Dedifferentiated amniotic fluid mesenchymal stem cell (primary cell): Measurements from ENCODE around the gene NFXL1.

Source experiments
- DNase-seq: peaks from one replicate; pipeline ENCODE4 v3.0.0-alpha.2; 2016; ENCODE audit errors: extremely low spot score

Gene NFXL1

DNA sequence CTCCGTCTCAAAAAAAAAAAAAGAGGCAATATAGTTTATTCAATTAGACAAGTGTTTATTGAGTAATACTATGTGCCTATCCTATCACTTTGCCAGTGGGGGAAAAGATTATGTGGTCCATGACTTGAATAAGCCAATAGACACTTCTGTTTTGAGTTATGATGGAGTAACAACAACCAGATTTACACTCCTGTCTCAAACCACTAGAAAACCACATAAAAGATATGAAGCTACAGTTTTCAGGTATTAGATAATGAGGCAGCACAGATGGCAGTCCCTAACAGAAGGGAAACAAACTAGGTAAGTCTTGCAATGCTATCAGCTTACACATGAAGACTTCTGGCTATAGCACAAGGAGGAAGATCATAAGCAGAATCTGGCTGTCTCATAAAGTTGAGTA lies 22.5 kb downstream of the NFXL1 start:
- no peak for DNase-seq

DNA sequence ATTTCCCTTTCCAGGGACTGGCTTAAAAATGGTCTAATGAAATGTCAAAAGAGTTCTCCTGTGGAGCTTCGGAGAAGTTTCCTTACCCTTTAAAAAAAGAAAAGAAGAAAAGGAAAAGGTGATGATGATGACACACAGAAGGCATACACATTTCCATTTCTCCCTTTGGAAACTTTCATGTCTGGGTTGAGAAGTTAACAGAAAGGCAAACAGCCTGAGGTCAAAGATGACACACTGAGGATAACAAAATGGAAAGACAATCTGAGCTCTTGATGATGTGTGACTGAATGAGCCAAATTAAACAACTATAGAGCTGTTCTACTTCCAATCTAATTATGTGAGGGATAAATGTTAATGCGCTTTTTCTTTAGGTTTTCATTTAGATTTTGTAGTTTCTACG lies 32.2 kb downstream of the NFXL1 start:
- no peak for DNase-seq

DNA sequence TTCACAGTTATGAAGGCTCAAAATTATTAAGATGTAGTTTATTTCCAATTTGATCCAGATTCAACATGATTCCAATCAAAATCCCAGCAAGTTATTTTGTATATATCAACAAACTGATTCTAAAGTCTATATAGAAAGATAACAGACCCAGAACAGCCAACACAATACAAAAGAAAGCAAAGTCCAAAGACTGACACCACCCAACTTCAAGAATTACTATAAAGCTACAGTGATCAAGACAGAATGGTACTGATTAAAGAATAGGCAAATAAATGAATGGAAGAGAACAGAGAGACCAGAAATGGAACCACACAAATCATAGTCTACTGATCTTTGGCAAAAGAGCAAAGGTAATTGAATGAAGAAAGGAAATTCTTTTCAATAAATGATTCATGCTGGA lies 34.9 kb downstream of the NFXL1 start:
- no peak for DNase-seq

DNA sequence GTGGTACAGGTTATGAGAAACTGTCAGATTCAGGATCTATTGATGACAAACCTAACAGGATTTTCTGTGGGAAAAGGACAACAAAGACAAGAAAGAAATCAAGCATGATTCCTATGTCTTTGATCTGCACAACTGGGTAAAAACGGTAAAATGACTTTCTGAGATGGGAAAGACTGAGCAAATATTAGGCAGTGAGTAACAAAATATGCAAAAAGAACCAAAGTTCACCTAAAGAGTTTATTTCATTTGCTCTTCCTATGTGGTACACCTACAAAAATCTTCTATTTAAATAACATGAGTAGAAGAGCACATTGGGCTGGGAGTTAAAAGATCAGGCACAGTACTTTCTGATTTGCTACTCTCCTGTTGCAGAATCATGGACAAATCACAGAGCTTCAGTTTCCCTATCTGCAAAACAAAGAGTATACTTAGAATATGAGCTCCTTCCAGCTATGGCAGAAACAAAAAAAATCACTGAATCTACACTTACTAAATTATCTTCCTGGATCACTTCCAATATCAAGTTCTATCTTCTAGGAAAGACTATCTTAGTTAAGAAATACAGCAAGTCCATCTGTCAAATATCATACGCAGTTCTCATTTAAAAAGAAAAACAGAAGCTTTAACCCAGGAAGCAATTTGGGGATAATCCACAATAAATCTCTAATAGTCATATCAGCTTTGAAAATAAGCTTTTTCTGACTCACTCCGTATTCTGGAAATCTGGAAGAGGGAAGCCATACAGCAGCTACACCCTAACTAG lies 37.4 kb downstream of the NFXL1 start:
- DNase-seq: no peak

DNA sequence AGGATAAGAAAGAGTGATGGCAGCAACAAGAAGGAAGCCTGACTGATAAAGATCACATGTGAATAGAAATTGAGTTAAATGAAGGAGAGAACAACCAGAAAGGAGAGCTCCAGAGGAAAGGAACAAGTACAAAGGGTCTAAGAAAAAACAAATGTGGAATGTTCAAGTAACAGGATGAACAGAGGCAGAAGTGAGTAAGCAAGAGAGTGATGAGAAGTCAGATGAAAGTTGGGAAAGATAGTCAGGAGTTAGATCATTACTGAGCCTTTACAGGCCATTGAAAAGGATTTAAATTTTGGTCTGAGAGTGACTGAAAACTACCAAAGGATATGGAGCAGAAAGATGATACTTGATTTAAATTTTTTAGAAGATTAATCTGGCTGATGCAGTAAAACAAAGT lies 38.1 kb downstream of the NFXL1 start:
- no peak for DNase-seq

DNA sequence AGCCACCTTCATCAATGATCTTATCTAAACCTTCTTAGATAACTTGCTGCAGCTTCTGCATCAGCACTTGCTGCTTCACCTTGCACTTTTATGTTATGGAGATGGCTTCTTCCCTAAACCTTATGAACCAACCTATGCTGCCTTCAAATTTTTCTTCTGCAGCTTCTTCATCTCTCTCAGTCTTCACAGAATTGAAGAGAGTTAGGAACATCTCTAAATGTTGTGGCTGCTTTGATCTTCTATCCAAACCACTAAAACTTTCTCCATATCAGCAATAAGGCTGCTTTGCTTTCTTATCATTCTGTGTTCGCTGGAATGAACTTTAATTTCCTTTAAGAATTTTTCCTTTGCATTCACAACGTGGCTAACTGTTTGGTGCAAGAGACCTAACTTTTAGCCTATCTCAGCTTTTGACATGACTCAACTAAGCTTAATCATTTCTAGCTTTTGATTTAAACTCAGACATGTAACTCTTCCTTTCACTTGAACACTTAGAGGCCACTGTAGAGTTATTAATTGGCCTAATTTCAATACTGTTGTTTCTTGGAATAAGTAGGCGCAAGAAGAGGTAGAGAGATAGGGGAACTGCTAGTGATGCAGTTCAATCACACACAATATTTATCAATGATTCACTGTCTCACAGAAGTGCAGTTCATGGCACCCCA lies 40.4 kb downstream of the NFXL1 start:
- no peak for DNase-seq

DNA sequence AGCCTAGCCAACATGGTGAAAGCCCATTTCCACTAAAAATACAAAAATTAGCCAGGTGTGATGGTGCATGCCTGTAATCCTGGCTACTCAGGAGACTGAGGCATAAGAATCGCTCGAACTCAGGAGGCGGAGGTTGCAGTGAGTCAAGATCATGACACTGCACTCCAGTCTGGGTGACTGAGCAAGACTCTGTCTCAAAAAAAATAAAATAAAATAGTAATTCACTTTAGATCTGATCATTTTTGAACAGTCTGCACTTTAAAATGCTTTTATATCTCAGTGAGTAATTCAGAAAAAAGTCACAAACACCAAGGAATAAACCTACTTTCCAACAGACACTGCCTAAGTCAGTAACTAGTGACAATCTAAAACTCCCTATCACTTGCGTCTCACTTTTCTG lies 50.9 kb downstream of the NFXL1 start:
- DNase-seq: no peak

DNA sequence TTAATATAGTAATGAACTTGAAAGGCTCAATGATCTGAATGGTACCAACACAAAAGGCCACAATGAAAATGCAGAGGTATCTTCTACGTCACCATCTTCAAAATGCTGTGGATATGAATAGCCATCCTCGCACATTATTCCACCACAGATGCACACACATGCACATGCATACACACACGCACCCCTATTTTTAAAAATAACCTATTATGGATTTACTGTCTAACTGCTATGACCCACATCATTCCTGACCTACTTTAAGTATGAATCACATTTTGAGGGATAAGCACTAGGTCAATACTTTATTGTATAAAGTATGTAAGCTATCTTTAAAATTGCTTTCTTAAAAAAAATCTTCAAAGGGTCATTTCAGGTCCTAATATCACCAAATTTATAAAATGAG lies 52.1 kb downstream of the NFXL1 start:
- no peak for DNase-seq

DNA sequence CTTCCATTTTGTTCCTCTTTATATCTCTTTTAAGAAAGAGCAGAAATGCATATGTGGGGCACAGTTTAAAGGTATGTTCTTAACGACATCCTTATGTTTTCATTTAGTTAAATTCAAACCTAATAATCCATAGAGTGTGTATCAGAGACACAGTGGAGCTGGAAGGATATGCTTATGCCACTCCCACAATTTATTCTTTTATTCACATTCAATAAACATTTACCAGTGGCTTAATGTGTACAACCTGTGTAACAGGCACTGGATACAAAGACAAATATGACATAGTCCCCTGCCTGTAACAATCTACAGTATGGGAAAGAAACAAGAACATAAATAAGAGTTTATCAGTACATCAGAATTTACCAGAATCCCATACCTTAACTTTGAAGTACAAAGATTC lies 54.1 kb downstream of the NFXL1 start:
- DNase-seq: no peak

DNA sequence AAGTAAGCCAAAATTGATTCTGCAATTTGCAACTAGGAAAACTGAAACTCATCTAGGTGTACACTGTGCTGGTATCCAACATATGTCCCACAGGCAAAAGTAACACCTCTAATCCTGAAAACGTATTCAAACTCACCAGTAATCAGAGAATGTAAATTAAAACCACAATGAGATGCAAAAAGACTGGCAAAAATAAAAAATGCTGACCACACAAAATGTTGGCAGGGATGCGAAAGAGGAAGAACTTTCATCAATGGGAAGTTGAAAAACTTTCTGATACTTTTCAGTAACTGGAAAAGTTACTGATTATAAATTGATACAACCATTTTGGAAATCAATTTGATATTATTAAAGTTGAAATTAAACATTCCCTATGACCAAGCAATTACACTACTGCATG lies 56.4 kb downstream of the NFXL1 start:
- no peak for DNase-seq

DNA sequence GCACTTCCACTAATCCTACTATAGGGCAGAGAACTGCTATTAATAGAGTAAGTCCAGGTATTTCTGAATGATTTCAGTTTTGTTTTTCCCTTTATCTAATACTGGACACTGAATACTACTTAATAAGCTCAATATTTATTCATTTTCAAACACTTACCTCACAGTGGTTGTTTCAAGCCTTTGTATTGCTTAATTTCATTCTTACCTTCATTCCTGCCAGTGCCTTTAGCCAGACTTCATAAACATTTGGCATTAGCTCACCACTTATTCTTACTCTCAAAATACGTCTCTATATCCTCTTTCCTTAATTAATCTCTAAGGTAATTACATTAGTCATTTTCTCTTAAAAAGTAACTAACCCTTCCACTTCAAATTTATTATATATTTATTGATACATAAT lies 57.7 kb downstream of the NFXL1 start:
- no peak for DNase-seq

DNA sequence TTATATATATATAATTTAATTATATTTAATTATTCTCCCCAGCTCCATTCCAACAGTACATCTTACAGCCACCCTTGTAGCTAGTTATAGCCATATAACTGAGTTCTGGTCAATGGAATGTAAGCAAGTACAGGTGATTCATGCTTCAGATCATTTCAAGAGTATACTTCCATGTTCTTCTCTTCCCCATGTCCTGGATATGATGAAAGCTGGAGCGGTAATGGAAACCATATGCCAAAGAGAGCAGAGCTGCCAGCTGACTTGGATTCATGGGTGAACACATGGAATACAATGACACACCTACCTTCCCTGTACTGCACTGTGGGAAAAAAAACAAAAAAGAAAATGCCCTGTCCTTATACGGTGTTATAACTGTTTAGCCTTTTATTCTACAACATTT lies 59.0 kb downstream of the NFXL1 start:
- no peak for DNase-seq

DNA sequence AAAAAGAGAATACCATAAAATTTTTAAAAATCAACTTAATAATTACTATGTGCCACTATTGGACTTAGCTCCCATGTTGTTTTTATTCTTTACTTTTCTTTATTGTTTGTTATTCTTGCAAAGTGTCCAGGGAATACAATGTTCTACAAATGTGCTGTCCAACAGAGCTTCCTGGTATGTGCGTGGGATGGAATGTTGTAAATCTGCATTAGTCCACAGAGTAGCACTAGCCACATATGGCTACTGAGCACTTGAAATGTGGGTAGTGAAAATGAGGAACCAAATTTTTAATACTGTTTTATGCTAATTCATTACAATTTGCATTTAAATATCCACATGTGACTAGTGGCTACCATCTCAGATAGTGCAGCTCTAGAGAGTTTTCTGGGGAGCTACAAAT lies 62.2 kb downstream of the NFXL1 start:
- DNase-seq: peak; percentile 68

DNA sequence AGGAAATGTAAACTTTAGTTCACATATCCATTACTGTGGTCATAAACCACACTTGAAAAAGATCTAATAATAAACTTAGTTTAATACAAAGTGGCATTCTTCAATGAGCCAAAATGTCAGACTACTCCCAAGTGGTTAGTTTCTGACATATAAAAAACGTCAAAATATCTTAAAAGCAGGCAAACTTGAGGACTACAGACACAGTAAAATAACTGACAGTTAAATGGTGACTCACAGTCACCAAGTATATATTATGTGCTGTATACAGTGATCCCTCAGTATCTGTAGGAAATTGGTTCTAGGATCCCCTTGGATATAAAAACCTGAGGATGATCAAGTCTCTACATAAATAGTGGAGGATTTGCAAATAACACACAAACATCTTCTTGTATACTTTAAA lies 64.9 kb downstream of the NFXL1 start:
- DNase-seq: no peak

DNA sequence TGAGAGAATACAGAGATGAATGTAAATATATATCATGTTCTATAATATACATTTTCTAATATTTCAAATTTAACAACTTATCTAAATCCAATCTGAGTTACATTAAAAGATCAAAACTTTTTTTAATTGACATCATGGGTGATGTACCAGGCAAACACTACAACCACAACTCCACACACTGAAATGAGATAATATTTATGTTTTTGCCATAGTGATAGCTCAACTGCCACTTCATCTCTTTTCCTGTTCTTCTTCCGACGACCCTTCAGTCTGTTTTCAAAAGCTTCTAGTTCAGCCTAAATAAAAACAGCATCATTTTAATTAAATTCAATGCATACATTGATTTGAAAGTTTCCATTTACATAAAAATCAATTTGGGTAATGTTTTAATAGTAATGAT lies 66.3 kb downstream of the NFXL1 start:
- no peak for DNase-seq

DNA sequence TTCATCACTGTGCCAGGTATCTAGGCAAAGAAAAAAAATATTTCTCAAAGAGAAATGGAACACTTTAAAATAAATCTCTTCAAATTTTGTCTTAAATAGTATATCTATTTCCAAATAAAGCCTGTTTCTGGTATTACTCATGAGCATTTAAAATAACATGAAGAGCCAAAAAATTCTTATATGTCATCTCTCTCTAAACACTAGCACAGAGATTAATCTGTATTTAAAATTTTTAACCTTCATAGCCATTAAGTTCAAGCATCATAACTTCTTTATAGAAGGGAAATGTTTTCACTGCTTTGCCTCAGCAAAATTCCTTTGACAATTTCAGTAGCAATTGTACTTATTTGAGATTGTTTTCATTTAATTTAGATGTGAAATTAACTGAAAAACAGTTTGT lies 71.4 kb downstream of the NFXL1 start:
- DNase-seq: no peak

DNA sequence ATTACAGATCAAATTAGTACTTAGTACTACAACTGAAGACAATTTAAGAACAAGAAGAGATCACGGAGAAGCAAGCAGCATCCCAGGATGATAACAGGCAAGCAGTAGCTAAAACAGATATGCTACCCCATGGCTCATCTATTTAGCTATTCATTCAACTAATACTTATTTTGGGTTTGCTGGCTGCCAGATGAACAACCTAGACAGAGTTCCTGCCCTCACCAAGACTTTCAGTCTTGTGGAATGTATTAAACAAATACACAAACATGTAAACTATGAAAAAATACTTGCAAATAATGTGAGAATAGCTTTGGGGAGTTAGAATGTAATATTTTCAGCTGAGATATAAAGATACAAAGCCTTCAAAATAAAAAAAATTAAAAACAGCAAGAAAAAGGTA lies 74.1 kb downstream of the NFXL1 start:
- DNase-seq: no peak

DNA sequence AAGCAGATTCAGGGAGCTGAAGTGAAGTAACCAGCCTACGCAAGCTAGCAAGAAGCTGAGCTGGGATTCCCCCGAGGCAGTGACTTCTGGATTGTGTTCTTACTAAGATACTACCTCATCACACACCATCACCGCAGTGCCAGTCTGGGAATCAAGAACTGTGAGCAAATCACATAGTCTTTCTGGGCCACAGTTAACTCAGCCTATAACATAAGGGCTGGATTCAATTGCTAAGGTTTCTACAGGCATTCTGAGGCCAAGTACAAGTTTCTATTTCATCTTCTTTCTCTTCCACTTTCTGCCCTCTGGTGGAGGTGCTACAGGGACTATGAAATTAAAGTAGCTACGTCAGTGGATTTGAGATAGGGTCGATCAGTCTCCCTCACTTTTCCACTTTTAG lies 75.1 kb downstream of the NFXL1 start:
- DNase-seq: peak; percentile 15

DNA sequence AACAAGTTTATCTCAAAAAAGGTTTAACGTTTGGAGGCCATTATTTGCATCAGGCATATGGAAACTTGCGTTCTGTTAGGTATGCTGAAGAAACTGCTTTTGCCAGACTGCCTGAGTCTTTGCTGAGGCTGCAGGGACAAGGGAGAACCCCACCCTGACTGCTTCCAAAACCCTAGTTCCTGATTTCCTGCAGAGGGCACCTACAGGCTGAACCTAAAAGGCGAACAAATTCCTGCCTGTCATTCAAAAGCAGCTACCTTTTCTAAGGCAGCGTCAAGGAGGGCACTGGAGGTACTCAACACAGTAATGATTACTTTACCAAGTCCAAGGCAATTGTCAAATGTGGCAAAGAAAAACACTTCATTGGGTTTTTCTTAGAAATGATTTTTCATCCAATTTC lies 75.9 kb downstream of the NFXL1 start:
- no peak for DNase-seq

DNA sequence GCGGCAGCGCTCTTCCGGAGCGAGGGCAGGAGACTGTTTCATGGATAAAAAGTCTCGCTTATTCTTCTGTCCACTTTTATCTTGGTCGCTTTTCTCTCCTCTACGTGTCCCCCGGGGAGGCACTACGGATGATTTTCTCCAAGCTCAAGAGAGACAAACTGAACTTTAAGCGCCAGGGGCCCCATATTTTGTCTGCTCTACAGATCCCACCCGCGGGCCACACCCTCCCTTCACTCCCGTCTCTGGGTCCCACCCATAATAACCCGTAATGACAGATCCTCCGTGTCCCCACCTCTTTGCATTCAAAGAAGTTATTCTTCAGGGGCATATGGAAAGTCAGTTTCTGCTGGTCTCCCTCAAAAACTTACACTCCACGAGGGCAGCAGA lies 76.5 kb downstream of the NFXL1 start, which contains the start of gene CORIN:
Gene CORIN (minus strand): TSS at position 160 of the 387 bp plus-strand sequence. CDS start 118 bp downstream, at position 42.
- no peak for DNase-seq

DNA sequence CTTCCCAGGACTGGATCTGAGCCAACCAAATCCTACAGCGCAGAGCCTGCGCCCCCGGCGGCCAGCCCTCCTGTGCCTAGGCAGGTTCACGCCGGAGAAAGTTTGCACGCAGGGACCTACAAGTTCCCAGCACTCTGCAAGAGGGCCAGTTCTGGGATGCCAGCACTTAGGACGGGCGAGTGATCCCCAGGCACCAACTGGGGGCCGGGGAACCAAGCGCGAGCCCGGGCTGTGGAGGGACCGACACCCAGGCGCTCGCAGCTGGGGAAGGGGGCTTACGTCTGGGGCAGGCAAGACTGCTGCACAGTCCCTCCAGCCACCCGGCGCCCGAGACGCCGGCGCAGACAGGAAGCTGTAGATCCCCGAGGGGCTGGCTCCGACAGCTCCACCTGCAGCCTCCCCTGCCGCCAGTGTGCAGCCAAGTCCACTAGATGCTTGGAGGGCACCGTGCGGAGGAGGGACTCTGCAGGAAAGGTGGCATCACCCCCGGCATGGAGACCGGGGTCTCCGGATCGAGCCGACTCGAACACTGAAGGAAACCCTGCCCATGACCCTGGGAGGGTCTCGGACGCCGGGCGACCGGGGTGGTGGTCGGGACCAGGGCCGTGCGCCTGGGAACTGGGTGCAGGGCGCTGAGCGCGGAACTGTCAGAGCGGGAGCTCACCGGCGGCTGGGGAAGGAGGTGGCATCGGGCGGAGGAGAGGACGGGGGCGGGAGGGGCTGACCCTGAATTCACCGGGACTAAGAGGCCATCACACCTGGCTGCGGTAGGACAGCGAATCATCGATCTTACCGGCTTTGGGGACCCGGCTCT lies 77.1 kb downstream of the NFXL1 start:
- DNase-seq: no peak

DNA sequence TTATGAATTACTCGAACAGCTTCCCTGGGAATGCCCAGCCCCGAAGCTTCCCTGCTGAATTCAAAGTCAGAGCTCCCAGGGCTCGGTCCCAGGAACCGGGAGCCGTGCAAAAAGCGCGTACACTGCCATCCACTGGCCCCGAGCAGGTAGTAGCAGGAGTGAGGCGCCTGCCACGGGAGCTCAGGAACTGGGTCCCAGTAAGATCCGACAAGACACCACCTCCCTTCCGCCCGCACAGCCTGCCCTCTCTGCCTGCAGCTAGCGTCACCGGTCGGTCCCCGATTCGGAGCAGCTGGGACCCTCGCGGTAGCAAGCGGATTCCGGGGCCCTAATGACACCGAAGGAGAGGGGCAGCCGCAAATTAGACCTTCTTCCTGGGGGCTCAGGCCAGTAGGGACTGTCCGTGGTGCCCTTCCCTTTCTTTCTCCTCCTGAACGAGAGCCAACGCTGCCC lies 77.7 kb downstream of the NFXL1 start:
- peak; percentile 80 for DNase-seq

DNA sequence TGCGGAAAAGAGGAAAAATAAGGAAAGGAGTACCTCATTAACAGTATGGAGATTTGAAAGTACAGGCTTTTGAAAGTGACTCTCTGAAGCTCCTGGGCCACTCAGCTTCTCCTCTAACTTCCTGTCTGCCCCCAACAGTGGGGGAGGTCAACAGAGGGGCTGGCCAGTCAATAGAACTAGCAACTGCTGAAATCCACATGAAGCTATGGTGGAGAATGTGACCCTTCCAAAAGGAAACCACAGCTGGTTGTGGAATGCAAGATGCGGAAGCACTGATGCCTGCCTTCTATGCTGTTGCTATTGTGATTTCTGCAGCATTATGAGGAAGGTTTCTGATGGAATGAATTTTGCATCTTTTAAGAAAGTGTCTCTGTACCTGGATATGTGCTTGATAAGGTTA lies 78.9 kb downstream of the NFXL1 start:
- DNase-seq: no peak
